Right cardiac atrium (tissue), 5 donors: Measurements from ENCODE around the gene FHOD3. TPM values are rescaled to one million over a fixed set of nuclear protein-coding genes. Genes with fewer than 3 reads are reported as not detected.
"Not testable (repeated sequence)": the region's sequence is repeated elsewhere in the genome, so short reads cannot be mapped to it uniquely, and the experiment has no call there.

Experiments used
- ATAC-seq, 2 donors: fragments of 200-7000 bp; cut with Tn5 transposase; one replicate each; pipeline versions ENCODE4 v1.8.0 to v1.9.1; 2020; ENCODE audit warnings: moderate library complexity in 2 of 2, mild to moderate bottlenecking in 1 of 2
- DNase-seq, 3 donors: peaks; one replicate each; pipeline ENCODE4 v3.0.0-alpha.2; 2020
- H3K27ac ChIP-seq: one replicate; pipeline ENCODE4 v1.5.1; 2013; ENCODE audit warnings: mild to moderate bottlenecking, low read length, control low read depth, moderate library complexity
- H3K27me3 ChIP-seq: one replicate; pipeline ENCODE4 v1.6.1; 2013; ENCODE audit not compliant: control insufficient read depth, insufficient read depth
- H3K4me1 ChIP-seq: one replicate; pipeline ENCODE4 v1.6.1; 2013; ENCODE audit warnings: low read length; ENCODE audit not compliant: control insufficient read depth, insufficient read depth
- H3K4me3 ChIP-seq: one replicate; pipeline ENCODE4 v1.5.1; 2013; ENCODE audit warnings: low read length, control low read depth
- H3K9me3 ChIP-seq: one replicate; pipeline ENCODE4 v1.6.1; 2013; ENCODE audit warnings: low read length; ENCODE audit not compliant: control insufficient read depth
- WGBS: extraction: QIAGEN DNeasy Blood & Tissue Kit; methylation state at CpG from one replicate; pipeline ENCODE4 v1.1.7; 2013; 5-methylcytosine and 5-hydroxymethylcytosine counted together
- intact Hi-C, 4 donors: fragments of 100-400 bp; cut with DNase I; formaldehyde crosslinking; loops; one replicate each; pipeline versions ENCODE4 v1.11.0 to v1.14.0; 2022 to 2023
- polyA plus RNA-seq: library from polyadenylated mRNA; stranded (reverse); fragments of 200-250 nt; gene quantifications from one replicate; pipeline ENCODE4 v1.2.3, GENCODE V29; 2013
- total RNA-seq, 4 donors: library from RNA; stranded (reverse); fragmentation: NEBNext Ultra II Directional; extraction: Animal tissue kit (Norgen Biotek cat#: 25700); gene quantifications; one replicate each; pipeline ENCODE4 v1.2.1, GENCODE V29; 2021
- donor health status: healthy with polysubstance abuse.
- donor health status: DM: no; HTN: yes; CAD: no.
- donor health status: DM: no; HTN: no; CAD: no.
- donor health status: DM: no; HTN: yes; CAD: no; lungs with severe emphysema.
- donor health status: DM: yes; HTN: yes; CAD: no.

FHOD3 gene
- total and polyA plus RNA-seq, 5 donors: 118 to 157 (median 138) TPM

DNA sequence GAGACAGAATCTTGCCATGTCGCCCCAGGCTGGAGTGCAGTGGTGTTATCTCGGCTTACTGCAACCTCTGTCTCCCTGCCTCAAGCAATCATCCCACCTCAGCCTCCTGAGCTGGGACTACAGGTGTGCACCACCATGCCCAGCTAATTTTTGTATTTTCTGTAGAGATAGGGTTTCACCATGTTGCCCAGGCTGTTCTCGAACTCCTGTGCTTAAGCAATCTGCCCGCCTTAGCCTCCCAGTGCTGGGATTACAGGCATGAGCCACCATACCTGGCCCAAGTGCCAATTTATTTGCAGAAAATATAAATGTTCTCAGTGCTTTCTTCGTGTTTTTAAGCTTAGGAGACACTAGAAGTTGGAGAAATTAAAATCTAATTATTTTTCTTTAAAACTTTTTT lies 166.0 kb downstream of the FHOD3 start:
- intact Hi-C loops: loop anchor here in 2 of 4 donors (10.0 kb wide), 3 partner anchors 89 to 169 kb away; partner anchors contain the start of gene FHOD3 (in 1 of the 2)
- ATAC-seq, DNase-seq, H3K27me3 ChIP-seq, H3K9me3 ChIP-seq, H3K4me1 ChIP-seq, H3K4me3 ChIP-seq: not testable (repeated sequence)
- WGBS: 88% methylated on average over 5 of the region's 5 CpGs
- H3K27ac ChIP-seq: peak overlapping the region; percentile 65

- ATAC-seq (peak; percentile 40 to 61), DNase-seq (no peak)
- Histone ChIP-seq H3K9me3 (no peaks in the 10 kb centered on the region), H3K27ac (peak overlapping the region; percentile 83), H3K4me1 (peaks cover 3% of the 10 kb centered on the region), H3K27me3 (no peaks in the 10 kb centered on the region), H3K4me3 (no peak overlapping the region)
- intact Hi-C loops: loop anchor here in 2 of 4 donors (10.0 kb wide), 3 partner anchors 89 to 169 kb away; partner anchors contain the start of gene FHOD3 (in 1 of the 2)
- WGBS: 36% methylated on average over 5 of the region's 5 CpGs
Measured at GRCh38 chr18:36464126-36464651, 166.7 kb downstream of the FHOD3 start.

DNA sequence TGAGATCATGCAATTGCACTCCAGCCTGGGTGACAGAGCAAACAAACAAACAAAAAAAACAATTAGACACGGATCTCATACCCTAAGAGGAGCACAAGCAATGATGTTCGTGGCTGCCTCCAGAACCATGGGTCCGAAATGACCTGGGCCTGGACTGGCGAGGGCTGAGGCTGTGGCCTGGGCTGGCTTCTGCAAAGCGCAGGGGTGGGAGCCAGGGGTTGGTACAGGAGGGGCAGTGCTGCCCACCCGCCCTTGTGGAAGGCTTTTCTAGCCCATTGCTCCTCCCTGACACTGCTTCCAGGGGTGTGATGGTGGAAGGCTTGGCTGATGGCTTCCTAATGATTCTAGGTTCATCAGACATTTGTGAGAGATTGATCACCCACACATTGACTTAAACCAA lies 167.8 kb downstream of the FHOD3 start:
- peaks cover 3% of the 10 kb centered on the region for H3K4me1 ChIP-seq

DNA sequence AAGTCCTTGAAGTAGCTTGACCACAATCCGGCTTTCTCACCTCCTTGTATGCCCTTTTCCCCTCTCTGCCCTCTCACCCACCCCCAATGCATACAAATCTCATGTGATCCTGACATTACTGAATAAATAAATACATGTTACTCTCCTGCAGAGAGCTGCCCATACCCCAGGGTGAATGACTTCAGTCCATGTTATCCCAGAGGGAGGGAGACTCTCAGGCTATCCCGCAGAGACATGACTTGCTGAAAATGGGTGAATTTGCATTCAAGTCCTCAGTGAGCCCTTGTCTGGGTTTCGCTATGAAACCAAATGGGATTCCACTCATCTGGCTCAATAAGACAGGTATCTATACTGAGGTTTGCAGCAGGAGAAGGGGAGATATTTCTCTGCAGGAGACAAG lies 168.5 kb downstream of the FHOD3 start:
- intact Hi-C loops: loop anchor here in 2 of 4 donors (10.0 kb wide), 3 partner anchors 91 to 171 kb away; partner anchors contain the start of gene FHOD3 (in 1 of the 2)
- H3K27me3 ChIP-seq: no peaks in the 10 kb centered on the region
- H3K9me3 ChIP-seq: no peaks in the 10 kb centered on the region
- no peak overlapping the region for H3K4me3 ChIP-seq
- ATAC-seq (no peak), DNase-seq (no peak)
- H3K4me1 ChIP-seq: peaks cover 3% of the 10 kb centered on the region
- WGBS: 75% methylated on average over 3 of the region's 3 CpGs
- peak overlapping the region; percentile 88 for H3K27ac ChIP-seq

More for the DNA sequence above, 167.8 kb downstream of the FHOD3 start:
- intact Hi-C loops: loop anchor here in 2 of 4 donors (10.0 kb wide), 3 partner anchors 90 to 170 kb away; partner anchors contain the start of gene FHOD3 (in 1 of the 2)
- ATAC-seq: no peak
- DNase-seq: no peak
- Histone ChIP-seq H3K27me3 (no peaks in the 10 kb centered on the region), H3K4me3 (no peak overlapping the region), H3K9me3 (no peaks in the 10 kb centered on the region), H3K27ac (peak overlapping the region; percentile 28)
- WGBS: 89% methylated on average over 6 of the region's 6 CpGs

- peak overlapping the region; percentile 68 for H3K27ac ChIP-seq
- H3K27me3 ChIP-seq: no peaks in the 10 kb centered on the region
- ATAC-seq (no peak), DNase-seq (no peak)
- 62% methylated on average over 11 of the region's 11 CpGs for WGBS
- H3K4me1 ChIP-seq: peaks cover 4% of the 10 kb centered on the region
- no peak overlapping the region for H3K4me3 ChIP-seq
- intact Hi-C loops: loop anchor here in 2 of 4 donors (10.0 kb wide), 3 partner anchors 93 to 173 kb away; partner anchors contain the start of gene FHOD3 (in 1 of the 2)
- H3K9me3 ChIP-seq: no peaks in the 10 kb centered on the region
Measured at GRCh38 chr18:36467614-36468013, 170.1 kb downstream of the FHOD3 start.

- no peaks in the 10 kb centered on the region for H3K9me3 ChIP-seq
- DNase-seq (peak; percentile 46 to 82 (median 76)), ATAC-seq (peak; percentile 82 to 85)
- 24% methylated on average over 9 of the region's 9 CpGs for WGBS
- H3K4me1 ChIP-seq: peaks cover 4% of the 10 kb centered on the region
- peak overlapping the region; percentile 85 for H3K27ac ChIP-seq
- intact Hi-C loops: loop anchor here in 2 of 4 donors (10.0 kb wide), 3 partner anchors 93 to 173 kb away; partner anchors contain the start of gene FHOD3 (in 1 of the 2)
- H3K27me3 ChIP-seq: no peaks in the 10 kb centered on the region
- no peak overlapping the region for H3K4me3 ChIP-seq
Measured at GRCh38 chr18:36468161-36468560, 170.6 kb downstream of the FHOD3 start.

DNA sequence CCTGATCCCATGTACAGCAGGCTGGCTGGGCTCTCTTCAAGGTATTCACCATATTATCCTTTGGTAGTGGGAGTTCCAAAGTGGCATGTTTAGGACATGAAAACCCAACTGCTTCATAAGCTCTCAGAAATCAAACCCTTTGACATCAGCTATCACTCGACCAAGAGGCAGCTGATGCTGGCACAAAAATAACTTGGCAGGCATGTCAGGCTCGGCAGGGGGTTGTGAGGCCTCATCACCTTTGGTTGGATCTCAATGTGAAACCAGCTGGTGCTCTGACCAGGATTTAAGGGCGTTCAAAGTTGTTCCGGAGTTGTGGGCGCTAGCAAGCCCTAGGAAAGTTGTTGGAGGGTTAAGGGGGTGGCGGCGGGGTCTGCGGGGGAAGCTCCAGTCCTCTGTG lies 171.9 kb downstream of the FHOD3 start:
- H3K27ac ChIP-seq: peak overlapping the region; percentile 85
- DNase-seq: peak; percentile 43 to 76 (median 65)
- no peak overlapping the region for H3K4me3 ChIP-seq
- no peaks in the 10 kb centered on the region for H3K9me3 ChIP-seq
- H3K27me3 ChIP-seq: no peaks in the 10 kb centered on the region
- ATAC-seq: peak; percentile 59 to 69
- H3K4me1 ChIP-seq: peaks cover 4% of the 10 kb centered on the region
- intact Hi-C loops: loop anchor here in 2 of 4 donors (10.0 kb wide), 3 partner anchors 95 to 175 kb away; partner anchors contain the start of gene FHOD3 (in 1 of the 2)
- 44% methylated on average over 8 of the region's 8 CpGs for WGBS

GRCh38 chr18:36470896-36471295 lies 173.4 kb downstream of the FHOD3 start:
- DNase-seq: no peak
- ATAC-seq: peak in 1 of 2 donors; percentile 37
- Histone ChIP-seq H3K9me3 (no peaks in the 10 kb centered on the region), H3K27me3 (no peaks in the 10 kb centered on the region), H3K4me3 (no peak overlapping the region), H3K4me1 (peaks cover 4% of the 10 kb centered on the region), H3K27ac (peak overlapping the region; percentile 56)
- intact Hi-C loops: no loop called here
- WGBS: 80% methylated on average over 7 of the region's 7 CpGs

DNA sequence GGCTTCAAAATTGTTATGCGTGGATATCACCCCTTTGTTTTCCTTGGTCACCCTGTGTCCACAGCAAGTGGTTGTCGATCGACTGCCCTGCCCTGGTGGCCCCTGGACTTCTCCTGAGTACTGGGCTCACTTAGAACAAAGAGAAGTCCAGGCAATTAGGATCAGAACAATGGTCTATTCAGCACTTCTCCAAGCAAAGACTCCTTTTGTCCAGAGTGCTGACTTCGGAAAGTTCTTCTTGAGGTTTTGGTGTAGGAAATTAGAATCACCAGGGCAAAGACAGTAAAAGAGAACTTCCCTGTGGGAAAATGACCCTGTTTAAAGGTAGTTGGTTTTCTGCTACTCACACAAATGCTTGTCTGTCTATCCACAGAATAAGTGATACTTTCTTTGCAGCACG lies 173.9 kb downstream of the FHOD3 start:
- no peaks in the 10 kb centered on the region for H3K27me3 ChIP-seq

DNA sequence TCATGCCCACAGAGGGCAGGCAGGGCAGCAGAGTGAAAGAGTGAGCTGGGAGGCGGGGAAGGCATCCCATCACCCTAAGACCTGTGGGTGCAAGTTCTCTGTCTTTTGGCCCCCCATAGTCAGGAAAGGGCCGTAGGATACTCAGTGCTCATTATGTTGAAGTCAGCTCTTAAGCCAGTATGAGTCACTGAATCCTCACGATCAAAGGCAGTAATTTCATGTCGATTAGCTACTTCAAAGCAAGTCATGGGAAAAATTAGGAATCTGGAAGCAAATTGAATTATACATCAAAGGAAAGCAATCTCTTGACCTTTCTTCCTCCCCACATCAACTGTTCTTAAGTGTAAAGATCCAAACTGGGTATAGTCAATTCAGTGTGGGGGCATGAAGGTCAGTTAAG lies 178.9 kb downstream of the FHOD3 start:
- ATAC-seq: no peak
- intact Hi-C loops: no loop called here
- WGBS: 86% methylated on average over 4 of the region's 4 CpGs

More for the DNA sequence above, 173.9 kb downstream of the FHOD3 start:
- intact Hi-C loops: no loop called here
- Histone ChIP-seq H3K27ac (peak overlapping the region; percentile 48), H3K4me3 (no peak overlapping the region), H3K9me3 (no peaks in the 10 kb centered on the region), H3K4me1 (peaks cover 4% of the 10 kb centered on the region)
- WGBS: 73% methylated on average over 5 of the region's 5 CpGs
- ATAC-seq (no peak), DNase-seq (no peak)

GRCh38 chr18:36477776-36478175 lies 180.3 kb downstream of the FHOD3 start:
- no peak for DNase-seq
- intact Hi-C loops: no loop called here

More for the DNA sequence above, 178.9 kb downstream of the FHOD3 start:
- H3K27ac ChIP-seq: no peak overlapping the region
- H3K4me1 ChIP-seq: no peaks in the 10 kb centered on the region
- no peaks in the 10 kb centered on the region for H3K9me3 ChIP-seq
- DNase-seq: no peak
- H3K27me3 ChIP-seq: no peaks in the 10 kb centered on the region
- H3K4me3 ChIP-seq: no peak overlapping the region

More at GRCh38 chr18:36477776-36478175, 180.3 kb downstream of the FHOD3 start:
- H3K9me3 ChIP-seq: no peaks in the 10 kb centered on the region
- 82% methylated on average over 3 of the region's 3 CpGs for WGBS
- H3K4me1 ChIP-seq: peaks cover 1% of the 10 kb centered on the region
- ATAC-seq: no peak
- H3K4me3 ChIP-seq: no peak overlapping the region
- no peak overlapping the region for H3K27ac ChIP-seq
- H3K27me3 ChIP-seq: no peaks in the 10 kb centered on the region
